ENCODE results near the gene RMRP.

- TF ChIP-seq POLR2A (IDR thresholded peaks at IDR 0.05; ENCODE audit: low read depth, low read length) (no peak), CHD1 (IDR thresholded peaks at IDR 0.05; ENCODE audit: low read depth, low read length) (no peak), USF2 (IDR thresholded peaks at IDR 0.05; ENCODE audit: low read depth, low read length) (no peak)
These were observed 40.4 kb upstream of the RMRP start for GRCh38 chr9:35698231-35698630.
